Measurements from ENCODE around the gene DDIT4L. TPM values are rescaled to one million over a fixed set of nuclear protein-coding genes. Genes with fewer than 3 reads are reported as not detected.

Gene DDIT4L
- total RNA-seq, 4 donors from 2014 or later = 0.77 to 5.0 (median 3.0) TPM

DNA sequence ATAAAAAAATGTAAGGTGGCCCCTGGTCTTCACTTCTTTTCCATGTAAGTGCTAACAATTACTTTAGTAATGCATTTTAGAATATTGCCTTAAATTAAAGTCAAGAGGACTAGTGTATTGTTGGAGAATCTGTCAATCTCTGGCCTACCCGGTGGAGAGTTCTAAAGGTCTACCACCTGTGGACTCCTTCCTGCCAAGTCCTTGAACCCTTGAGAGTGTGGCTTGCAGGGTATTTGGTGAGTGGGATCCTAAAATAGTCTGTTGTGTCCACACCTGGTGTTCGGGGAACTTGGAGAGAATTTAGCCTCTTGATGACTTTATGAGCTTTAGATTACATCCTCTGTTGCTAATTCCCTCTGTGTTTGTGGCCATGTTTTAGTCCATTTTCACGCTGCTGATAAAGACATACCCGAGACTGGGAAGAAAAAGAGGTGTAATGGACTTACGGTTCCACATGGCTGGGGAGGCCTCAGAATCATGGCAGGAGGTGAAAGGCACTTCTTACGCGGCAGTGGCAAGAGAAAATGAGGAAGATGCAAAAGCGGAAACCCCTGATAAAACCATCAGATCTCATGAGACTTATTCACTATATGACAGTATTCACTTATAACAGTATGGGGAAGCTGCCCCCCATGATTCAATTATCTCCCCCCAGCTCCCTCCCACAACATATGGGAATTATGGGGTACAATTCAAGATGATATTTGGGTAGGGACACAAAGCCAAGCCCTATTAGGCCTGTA lies 23.8 kb downstream of the DDIT4L start:
- TF ChIP-seq POLR2A (IDR thresholded peaks at IDR 0.05) (no peak), POLR2AphosphoS5 (IDR thresholded peaks at IDR 0.05) (no peak), EP300 (IDR thresholded peaks at IDR 0.05) (no peak), CTCF (IDR thresholded peaks at IDR 0.05) (no peak)
- no peaks in the 10 kb centered on the region for H3K27me3 ChIP-seq
- peaks cover 0 to 12% (median 0%) of the 10 kb centered on the region in 3 donors for H3K9me3 ChIP-seq
- peaks cover 0 to 15% (median 0%) of the 10 kb centered on the region in 3 donors for H3K4me1 ChIP-seq
- H3K27ac ChIP-seq = no peak overlapping the region
- no peaks in the 10 kb centered on the region for H3K36me3 ChIP-seq
- ATAC-seq = no peak
- 91 to 100% methylated on average over 3 to 8 of the region's 8 CpGs for WGBS, 2 donors (ENCODE audit: low coverage in 1 of 2)
- H3K4me3 ChIP-seq = no peak overlapping the region

- Histone ChIP-seq H3K27me3 (no peaks in the 10 kb centered on the region), H3K4me1 (peaks cover 0 to 15% (median 0%) of the 10 kb centered on the region in 3 donors), H3K27ac (no peak overlapping the region), H3K9me3 (peaks cover 0 to 15% (median 0%) of the 10 kb centered on the region in 3 donors), H3K4me3 (no peak overlapping the region), H3K36me3 (no peaks in the 10 kb centered on the region)
- TF ChIP-seq POLR2A (IDR thresholded peaks at IDR 0.05) (no peak), EP300 (IDR thresholded peaks at IDR 0.05) (no peak), POLR2AphosphoS5 (IDR thresholded peaks at IDR 0.05) (no peak), CTCF (IDR thresholded peaks at IDR 0.05) (no peak)
- WGBS, 2 donors (ENCODE audit: low coverage in 1 of 2) = 80% methylated on average over 1 of the region's 1 CpG; no CpG with 5 or more reads in 1 of the 2 donors
- no peak for ATAC-seq
Measured at GRCh38 chr4:100165809-100166208, 24.5 kb downstream of the DDIT4L start.

DNA sequence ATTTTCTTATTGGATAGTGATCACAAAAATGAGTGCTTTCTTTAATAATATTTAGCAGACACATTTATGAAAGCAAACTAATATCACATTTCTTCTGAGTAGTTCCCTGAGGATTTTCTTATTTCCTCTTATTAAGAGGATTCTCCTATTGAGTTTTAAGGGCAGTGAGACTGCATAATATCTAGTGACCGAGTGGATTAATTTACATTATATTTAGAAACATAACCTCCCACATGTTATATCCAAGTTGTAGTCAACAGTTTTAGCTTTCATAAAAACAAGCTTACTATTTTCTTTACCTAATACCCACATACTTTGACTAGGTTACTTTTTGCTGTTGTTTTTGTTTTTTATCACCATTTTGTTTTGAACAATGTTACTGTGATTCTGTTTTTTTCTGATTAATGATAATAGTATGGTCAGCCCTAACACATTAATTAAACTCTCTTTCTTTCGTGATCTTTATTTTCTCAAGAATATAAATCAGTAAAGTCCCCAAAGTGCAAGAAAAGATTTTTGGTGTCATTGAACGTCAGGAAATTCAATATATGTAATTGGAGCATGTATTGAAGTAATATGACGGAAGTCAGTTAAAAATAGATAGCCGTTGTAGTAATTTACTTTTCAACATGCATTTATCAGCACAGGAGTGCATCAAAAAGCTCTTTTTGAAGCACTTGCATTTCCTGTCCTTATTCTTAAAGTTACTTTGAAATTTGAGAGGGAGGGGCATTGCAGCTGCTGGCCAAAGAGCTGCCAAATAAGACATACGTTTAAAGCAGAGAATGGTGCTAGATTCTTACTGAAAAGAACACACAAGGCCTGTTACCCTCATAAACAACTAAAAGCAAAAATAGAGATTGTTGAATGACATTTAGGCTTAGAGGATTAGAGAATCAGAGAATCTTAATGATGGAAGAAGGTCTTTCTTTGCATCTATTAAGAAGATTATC lies 25.2 kb downstream of the DDIT4L start:
- Histone ChIP-seq H3K9me3 (peaks cover 0 to 15% (median 0%) of the 10 kb centered on the region in 3 donors), H3K36me3 (no peaks in the 10 kb centered on the region), H3K27me3 (no peaks in the 10 kb centered on the region), H3K27ac (no peak overlapping the region), H3K4me3 (no peak overlapping the region), H3K4me1 (peaks cover 0 to 15% (median 0%) of the 10 kb centered on the region in 3 donors)
- TF ChIP-seq EP300 (IDR thresholded peaks at IDR 0.05) (no peak), POLR2A (IDR thresholded peaks at IDR 0.05) (no peak), CTCF (IDR thresholded peaks at IDR 0.05) (no peak), POLR2AphosphoS5 (IDR thresholded peaks at IDR 0.05) (no peak)
- ATAC-seq = no peak
- 58% methylated on average over 5 to 6 of the region's 6 CpGs for WGBS, 2 donors (ENCODE audit: low coverage in 1 of 2)

- Histone ChIP-seq H3K4me1 (no peaks in the 10 kb centered on the region), H3K27me3 (no peaks in the 10 kb centered on the region), H3K27ac (no peak overlapping the region), H3K9me3 (peaks cover 0 to 15% (median 0%) of the 10 kb centered on the region in 3 donors), H3K4me3 (no peak overlapping the region), H3K36me3 (no peaks in the 10 kb centered on the region)
- TF ChIP-seq EP300 (IDR thresholded peaks at IDR 0.05) (no peak), POLR2AphosphoS5 (IDR thresholded peaks at IDR 0.05) (no peak), CTCF (IDR thresholded peaks at IDR 0.05) (no peak), POLR2A (IDR thresholded peaks at IDR 0.05) (no peak)
- ATAC-seq = no peak
- 67 to 72% methylated on average over 3 of the region's 3 CpGs for WGBS, 2 donors (ENCODE audit: low coverage in 1 of 2)
Measured at GRCh38 chr4:100162027-100162685, 28.1 kb downstream of the DDIT4L start.
